Activated T-helper 2 cell treated with anti-CD3 and anti-CD28 coated beads, Interferon-gamma antibody, Interleukin-2, Interleukin-4, amounts not matched to agents 10 μg/mL and 5 μg/mL and 100 μg/mL, durations not matched to agents 14 hours and 24 hours and 36 hours (primary cell): ENCODE measurements around the gene RHOBTB3. TPM values are rescaled to one million over a fixed set of nuclear protein-coding genes. Genes with fewer than 3 reads are reported as not detected.

Source experiments
- DNase-seq: peaks from one replicate; pipeline ENCODE4 v3.0.0; 2021; ENCODE audit warnings: low spot score
- H3K27ac Mint-ChIP-seq: one replicate; pipeline ENCODE4 v1.8.0; 2021; ENCODE audit warnings: mixed read lengths
- H3K27me3 Mint-ChIP-seq: one replicate; pipeline ENCODE4 v1.8.0; 2021; ENCODE audit warnings: low read depth, mixed read lengths
- H3K36me3 Mint-ChIP-seq: one replicate; pipeline ENCODE4 v1.8.0; 2021; ENCODE audit warnings: low read depth, mixed read lengths
- H3K4me1 Mint-ChIP-seq: one replicate; pipeline ENCODE4 v1.8.0; 2021; ENCODE audit warnings: low read depth, mixed read lengths
- H3K4me3 Mint-ChIP-seq: one replicate; pipeline ENCODE4 v1.8.0; 2021; ENCODE audit warnings: low read depth, mild to moderate bottlenecking, moderate library complexity, mixed read lengths
- H3K9me3 Mint-ChIP-seq: one replicate; pipeline ENCODE4 v1.8.0; 2021; ENCODE audit warnings: mixed read lengths
- intact Hi-C: fragments of 100-400 bp; cut with micrococcal nuclease; formaldehyde crosslinking; loops from one replicate; pipeline ENCODE4 v1.15.1; 2023
- total RNA-seq: library from RNA; stranded (reverse); gene quantifications from 2 replicates; pipeline ENCODE4 v1.2.3, GENCODE V29; 2022

The RHOBTB3 gene
- total RNA-seq, 1 donor from 2014 or later = 0.57 TPM

GRCh38 chr5:95791751-95792150 is 60.6 kb downstream of the RHOBTB3 start:
- no peaks in the 10 kb centered on the region for H3K36me3 Mint-ChIP-seq
- no peak overlapping the region for H3K27ac Mint-ChIP-seq
- H3K4me1 Mint-ChIP-seq = peaks cover 2% of the 10 kb centered on the region
- peaks cover 4% of the 10 kb centered on the region for H3K27me3 Mint-ChIP-seq
- H3K4me3 Mint-ChIP-seq = no peak overlapping the region
- no peak for DNase-seq
- H3K9me3 Mint-ChIP-seq = no peaks in the 10 kb centered on the region
- intact Hi-C loops = no loop called here

- Mint-ChIP-seq H3K27ac (no peak overlapping the region), H3K36me3 (no peaks in the 10 kb centered on the region), H3K4me1 (peaks cover 2% of the 10 kb centered on the region), H3K4me3 (no peak overlapping the region), H3K9me3 (no peaks in the 10 kb centered on the region), H3K27me3 (peaks cover 5% of the 10 kb centered on the region)
- intact Hi-C loops = no loop called here
- DNase-seq = no peak
These were observed 63.0 kb downstream of the RHOBTB3 start for GRCh38 chr5:95794070-95794516.

GRCh38 chr5:95797301-95797700 is 66.2 kb downstream of the RHOBTB3 start:
- Mint-ChIP-seq H3K36me3 (no peaks in the 10 kb centered on the region), H3K27ac (no peak overlapping the region), H3K9me3 (no peaks in the 10 kb centered on the region), H3K27me3 (peaks cover 2% of the 10 kb centered on the region), H3K4me1 (peaks cover 2% of the 10 kb centered on the region), H3K4me3 (no peak overlapping the region)
- DNase-seq = no peak
- intact Hi-C loops = no loop called here

GRCh38 chr5:95798048-95798447 is 66.9 kb downstream of the RHOBTB3 start:
- no peak overlapping the region for H3K4me3 Mint-ChIP-seq
- no peaks in the 10 kb centered on the region for H3K36me3 Mint-ChIP-seq
- DNase-seq = no peak
- no peak overlapping the region for H3K27ac Mint-ChIP-seq
- peaks cover 2% of the 10 kb centered on the region for H3K4me1 Mint-ChIP-seq
- H3K9me3 Mint-ChIP-seq = no peaks in the 10 kb centered on the region
- intact Hi-C loops = no loop called here
- peaks cover 2% of the 10 kb centered on the region for H3K27me3 Mint-ChIP-seq

GRCh38 chr5:95798545-95798944 is 67.4 kb downstream of the RHOBTB3 start:
- H3K9me3 Mint-ChIP-seq = no peaks in the 10 kb centered on the region
- DNase-seq = no peak
- H3K27me3 Mint-ChIP-seq = peaks cover 2% of the 10 kb centered on the region
- peaks cover under 1% of the 10 kb centered on the region for H3K4me1 Mint-ChIP-seq
- intact Hi-C loops = no loop called here
- H3K36me3 Mint-ChIP-seq = no peaks in the 10 kb centered on the region
- H3K27ac Mint-ChIP-seq = no peak overlapping the region
- no peak overlapping the region for H3K4me3 Mint-ChIP-seq

- Mint-ChIP-seq H3K4me3 (no peak overlapping the region), H3K36me3 (no peaks in the 10 kb centered on the region), H3K9me3 (no peaks in the 10 kb centered on the region), H3K27me3 (peaks cover 2% of the 10 kb centered on the region), H3K27ac (no peak overlapping the region), H3K4me1 (no peaks in the 10 kb centered on the region)
- no peak for DNase-seq
- intact Hi-C loops = no loop called here
These were observed 68.2 kb downstream of the RHOBTB3 start for GRCh38 chr5:95799191-95799835.

GRCh38 chr5:95800553-95800952 is 69.4 kb downstream of the RHOBTB3 start:
- no peak for DNase-seq
- H3K9me3 Mint-ChIP-seq = no peaks in the 10 kb centered on the region
- intact Hi-C loops = no loop called here
- H3K27me3 Mint-ChIP-seq = peaks cover 2% of the 10 kb centered on the region
- H3K4me1 Mint-ChIP-seq = no peaks in the 10 kb centered on the region
- no peak overlapping the region for H3K4me3 Mint-ChIP-seq
- H3K27ac Mint-ChIP-seq = no peak overlapping the region
- H3K36me3 Mint-ChIP-seq = no peaks in the 10 kb centered on the region

GRCh38 chr5:95801532-95801931 is 70.4 kb downstream of the RHOBTB3 start:
- intact Hi-C loops = no loop called here

GRCh38 chr5:95801961-95802360 is 70.8 kb downstream of the RHOBTB3 start:
- no peaks in the 10 kb centered on the region for H3K9me3 Mint-ChIP-seq
- no peaks in the 10 kb centered on the region for H3K4me1 Mint-ChIP-seq
- intact Hi-C loops = no loop called here
- H3K4me3 Mint-ChIP-seq = no peak overlapping the region
- DNase-seq = no peak
- H3K27ac Mint-ChIP-seq = no peak overlapping the region
- peaks cover 2% of the 10 kb centered on the region for H3K27me3 Mint-ChIP-seq
- H3K36me3 Mint-ChIP-seq = no peaks in the 10 kb centered on the region

More at GRCh38 chr5:95801532-95801931, 70.4 kb downstream of the RHOBTB3 start:
- DNase-seq = no peak
- Mint-ChIP-seq H3K4me1 (no peaks in the 10 kb centered on the region), H3K9me3 (no peaks in the 10 kb centered on the region), H3K36me3 (no peaks in the 10 kb centered on the region), H3K27me3 (peaks cover 2% of the 10 kb centered on the region), H3K4me3 (no peak overlapping the region), H3K27ac (no peak overlapping the region)

- Mint-ChIP-seq H3K36me3 (no peaks in the 10 kb centered on the region), H3K4me1 (peaks cover 6% of the 10 kb centered on the region)
- intact Hi-C loops = no loop called here
These were observed 72.4 kb downstream of the RHOBTB3 start for GRCh38 chr5:95803271-95804148.

GRCh38 chr5:95804736-95805539 is 73.8 kb downstream of the RHOBTB3 start:
- no peaks in the 10 kb centered on the region for H3K9me3 Mint-ChIP-seq
- intact Hi-C loops = loop anchor here (5.0 kb wide), 1 partner anchor 37 kb away; no protein-coding TSS in a partner anchor
- no peaks in the 10 kb centered on the region for H3K36me3 Mint-ChIP-seq
- peaks cover 20% of the 10 kb centered on the region for H3K4me1 Mint-ChIP-seq
- DNase-seq = no peak
- no peak overlapping the region for H3K4me3 Mint-ChIP-seq
- H3K27ac Mint-ChIP-seq = no peak overlapping the region
- no peaks in the 10 kb centered on the region for H3K27me3 Mint-ChIP-seq

More at GRCh38 chr5:95803271-95804148, 72.4 kb downstream of the RHOBTB3 start:
- H3K4me3 Mint-ChIP-seq = no peak overlapping the region
- no peaks in the 10 kb centered on the region for H3K9me3 Mint-ChIP-seq
- H3K27ac Mint-ChIP-seq = no peak overlapping the region
- DNase-seq = no peak
- H3K27me3 Mint-ChIP-seq = no peaks in the 10 kb centered on the region

- no peaks in the 10 kb centered on the region for H3K27me3 Mint-ChIP-seq
- H3K27ac Mint-ChIP-seq = no peak overlapping the region
- peaks cover 36% of the 10 kb centered on the region for H3K4me1 Mint-ChIP-seq
- H3K36me3 Mint-ChIP-seq = peaks cover 2% of the 10 kb centered on the region
- DNase-seq = no peak
- H3K4me3 Mint-ChIP-seq = no peak overlapping the region
- intact Hi-C loops = loop anchor here (5.0 kb wide), 1 partner anchor 36 kb away; no protein-coding TSS in a partner anchor
- H3K9me3 Mint-ChIP-seq = no peaks in the 10 kb centered on the region
These were observed 75.6 kb downstream of the RHOBTB3 start for GRCh38 chr5:95806687-95807086.
